Activated CD4-positive, alpha-beta T cell treated with anti-CD3 and anti-CD28 coated beads for 36 hours (primary cell): Measurements from ENCODE around the gene LAMTOR4. TPM values are rescaled to one million over a fixed set of nuclear protein-coding genes. Genes with fewer than 3 reads are reported as not detected.
"Not testable (repeated sequence)": the region's sequence is repeated elsewhere in the genome, so short reads cannot be mapped to it uniquely, and the experiment has no call there.

ENCODE experiments used
- ATAC-seq: fragments of 200-7000 bp; cut with Tn5 transposase; one replicate; pipeline ENCODE4 v1.10.0; 2021; ENCODE audit warnings: mild to moderate bottlenecking, moderate library complexity
- CTCF ChIA-PET: fragments of 350-600 bp; sonication (Branson Sonifier 250); formaldehyde crosslinking; loops from one replicate; lab custom pipeline; 2021; ENCODE audit warnings: antibody characterized with exemption; lab: Charles Lee
- POLR2A ChIA-PET: fragments of 350-600 bp; sonication (Branson Sonifier 250); formaldehyde crosslinking; loops from one replicate; lab custom pipeline; 2021; ENCODE audit warnings: antibody characterized with exemption, inconsistent platforms; lab: Charles Lee
- DNase-seq: peaks from one replicate; pipeline ENCODE4 v3.0.0-alpha.2; 2020
- H3K27ac Mint-ChIP-seq: one replicate; pipeline ENCODE4 v1.8.0; 2021; ENCODE audit warnings: mixed read lengths
- H3K27me3 Mint-ChIP-seq: one replicate; pipeline ENCODE4 v1.8.0; 2021; ENCODE audit warnings: mixed read lengths
- H3K36me3 Mint-ChIP-seq: one replicate; pipeline ENCODE4 v1.8.0; 2021; ENCODE audit warnings: low read depth, mixed read lengths
- H3K4me1 Mint-ChIP-seq: one replicate; pipeline ENCODE4 v1.8.0; 2021; ENCODE audit warnings: mixed read lengths
- H3K4me3 Mint-ChIP-seq: one replicate; pipeline ENCODE4 v1.8.0; 2021; ENCODE audit warnings: mild to moderate bottlenecking, moderate library complexity, mixed read lengths
- H3K9me3 Mint-ChIP-seq: one replicate; pipeline ENCODE4 v1.8.0; 2021; ENCODE audit warnings: low read depth, mixed read lengths
- intact Hi-C, 2 experiments: fragments of 100-400 bp; cut with DNase I in 1 of 2; cut with micrococcal nuclease in 1 of 2; formaldehyde crosslinking; loops; one replicate each; pipeline versions ENCODE4 v1.14.2 to v1.15.1; 2022 to 2024; cut with DNase I, micrococcal nuclease
- total RNA-seq, 2 experiments: library from RNA; stranded (reverse); gene quantifications; one replicate each; pipeline ENCODE4 v1.2.3, GENCODE V29; 2021

The LAMTOR4 gene
- total RNA-seq, 2 experiments from 2014 or later = 69.6 to 120 TPM

DNA sequence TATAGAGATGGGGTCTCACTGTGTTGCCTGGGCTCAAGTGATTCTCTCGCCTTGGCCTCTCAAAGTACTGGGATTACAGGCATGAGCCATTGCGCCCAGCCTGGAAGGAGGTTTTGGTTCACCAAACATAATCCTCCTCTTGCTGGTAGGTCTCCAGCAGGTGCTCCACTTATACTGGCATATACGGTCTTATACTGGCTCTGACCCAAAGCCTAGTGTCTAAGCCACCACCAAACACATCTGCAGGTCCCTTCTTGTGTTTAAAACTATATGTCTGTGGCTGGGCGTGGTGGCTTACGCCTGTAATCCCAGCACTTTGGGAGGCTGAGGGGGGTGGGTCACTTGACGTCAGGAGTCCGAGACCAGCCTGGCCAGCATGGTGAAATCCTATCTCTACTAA lies 16.6 kb upstream of the LAMTOR4 start:
- no peak for ATAC-seq
- H3K9me3 Mint-ChIP-seq = no peaks in the 10 kb centered on the region
- H3K4me1 Mint-ChIP-seq = peaks cover 9% of the 10 kb centered on the region
- H3K36me3 Mint-ChIP-seq = no peaks in the 10 kb centered on the region
- no peaks in the 10 kb centered on the region for H3K27me3 Mint-ChIP-seq
- CTCF ChIA-PET = interaction anchor here (0.6 to 5.0 kb wide), 26 partner anchors 8 to 321 kb away, joined by 3 to 41 read pairs (median 5); partner anchors contain the start of genes CNPY4, GPC2, LAMTOR4 and PVRIG
- no peak for DNase-seq
- POLR2A ChIA-PET = interaction anchor here (1.1 kb wide), 1 partner anchor 12 kb away, joined by 4 read pairs; no protein-coding TSS in a partner anchor
- no peak overlapping the region for H3K27ac Mint-ChIP-seq
- intact Hi-C loops = loop anchor here (1.0 to 5.0 kb wide), 6 partner anchors 89 to 318 kb away; no protein-coding TSS in a partner anchor
- H3K4me3 Mint-ChIP-seq = no peak overlapping the region

DNA sequence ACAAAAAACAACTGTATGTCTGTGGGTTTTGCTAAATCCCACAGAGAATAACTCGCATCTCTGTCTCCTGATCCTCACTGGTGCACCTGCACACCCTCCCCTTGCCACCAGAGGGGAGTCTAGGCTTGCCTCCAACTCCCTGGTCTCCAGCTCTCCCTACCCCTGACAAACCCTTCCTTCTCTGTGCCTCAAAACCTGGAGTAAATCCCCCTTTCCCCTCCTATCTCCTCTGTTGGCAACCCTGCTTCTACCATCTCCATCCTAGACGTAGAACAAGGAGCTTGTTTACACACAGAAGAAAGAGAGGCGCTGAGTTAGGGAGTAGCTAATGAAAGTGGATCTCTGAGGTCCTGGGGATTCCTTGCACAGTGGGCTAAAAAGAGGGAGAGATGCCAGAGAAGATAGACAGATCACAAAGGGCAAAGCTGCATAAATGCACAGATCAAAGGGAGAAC lies 16.0 kb upstream of the LAMTOR4 start:
- ChIA-PET POLR2A (interaction anchor here (0.7 kb wide), 1 partner anchor 19 kb away, joined by 3 read pairs; no protein-coding TSS in a partner anchor), CTCF (interaction anchor here (0.6 to 5.0 kb wide), 32 partner anchors 9 to 321 kb away, joined by 3 to 41 read pairs (median 4); partner anchors contain the start of genes CNPY4, GPC2, LAMTOR4 and MCM7)
- Mint-ChIP-seq H3K4me1 (peaks cover 10% of the 10 kb centered on the region), H3K36me3 (no peaks in the 10 kb centered on the region), H3K9me3 (no peaks in the 10 kb centered on the region), H3K27me3 (no peaks in the 10 kb centered on the region), H3K27ac (no peak overlapping the region), H3K4me3 (no peak overlapping the region)
- DNase-seq = peak; percentile 82
- intact Hi-C loops = loop anchor here (1.0 to 5.0 kb wide), 6 partner anchors 89 to 318 kb away; no protein-coding TSS in a partner anchor
- peak; percentile 81 for ATAC-seq

DNA sequence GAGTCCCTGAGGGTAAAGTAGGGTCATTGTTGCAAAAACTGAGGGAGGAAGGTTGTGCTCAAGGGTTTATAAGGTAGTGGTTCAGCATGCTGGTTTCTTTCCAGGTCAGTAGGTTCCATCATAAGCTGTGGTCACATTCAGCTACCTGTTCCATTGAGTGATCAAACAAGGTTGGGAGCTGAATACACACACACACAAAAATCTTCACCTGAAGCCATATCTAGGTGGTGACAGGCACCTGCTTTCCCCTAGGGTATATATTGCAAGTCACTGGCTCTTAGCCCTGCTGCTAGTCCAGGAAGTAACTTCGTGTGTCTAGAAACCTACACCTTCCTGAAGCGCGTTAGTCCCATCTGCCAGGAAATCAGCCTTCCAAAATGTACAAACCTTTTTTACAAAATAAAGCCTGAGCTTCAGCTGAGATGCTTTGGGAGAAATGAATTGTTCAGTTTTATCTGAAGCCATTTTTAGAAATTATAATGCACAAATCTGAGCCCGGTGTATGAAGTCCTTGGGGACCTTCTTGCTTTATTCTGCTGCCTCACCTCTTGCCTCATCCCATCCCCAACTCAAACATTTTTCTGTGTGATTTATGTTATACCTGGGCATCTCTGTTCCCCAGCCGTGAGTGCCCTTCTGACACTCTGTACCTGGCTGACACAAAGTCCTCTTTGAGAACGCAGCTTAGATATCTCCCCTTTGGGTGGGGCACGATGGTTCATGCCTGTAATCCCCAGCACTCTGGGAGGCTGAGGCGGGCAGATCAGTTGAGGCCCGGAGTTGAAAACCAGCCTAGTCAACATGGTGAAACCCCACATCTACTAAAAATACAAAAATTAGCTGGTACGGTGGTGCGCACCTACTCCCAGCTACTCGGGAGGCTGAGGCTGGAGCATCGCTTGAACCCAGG lies 10.6 kb upstream of the LAMTOR4 start:
- peaks cover 9% of the 10 kb centered on the region for H3K4me1 Mint-ChIP-seq
- no peaks in the 10 kb centered on the region for H3K36me3 Mint-ChIP-seq
- CTCF ChIA-PET = interaction anchor here (0.6 to 1.6 kb wide), 11 partner anchors 9 to 756 kb away, joined by 3 to 6 read pairs (median 4); partner anchors contain the start of gene LAMTOR4
- H3K4me3 Mint-ChIP-seq = no peak overlapping the region
- no peaks in the 10 kb centered on the region for H3K9me3 Mint-ChIP-seq
- peak; percentile 47 for ATAC-seq
- intact Hi-C loops = no loop called here
- POLR2A ChIA-PET = interaction anchor here (0.6 kb wide), 1 partner anchor 12 kb away, joined by 4 read pairs; no protein-coding TSS in a partner anchor
- peak overlapping the region; percentile 21 for H3K27ac Mint-ChIP-seq
- no peaks in the 10 kb centered on the region for H3K27me3 Mint-ChIP-seq
- DNase-seq = no peak

DNA sequence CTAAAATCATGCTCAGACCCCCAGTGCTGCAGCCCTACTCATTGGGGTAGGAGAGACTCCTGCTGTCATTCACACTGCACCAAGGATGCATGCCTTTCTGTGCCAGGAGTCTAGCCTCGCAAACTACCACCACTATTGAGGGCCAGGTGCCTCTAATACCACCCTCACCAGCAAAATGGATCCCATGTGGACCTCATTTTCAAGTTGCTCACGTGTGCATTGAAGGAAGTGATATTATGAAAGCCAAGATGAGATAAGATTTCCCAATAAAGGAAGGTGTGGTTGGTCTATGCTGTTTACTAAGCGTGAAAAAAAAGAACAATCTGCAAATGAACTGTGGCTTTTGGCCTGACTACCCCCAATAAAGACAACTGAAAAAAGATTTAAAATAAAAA lies 7.2 kb upstream of the LAMTOR4 start:
- no peaks in the 10 kb centered on the region for H3K9me3 Mint-ChIP-seq
- H3K4me3 Mint-ChIP-seq = no peak overlapping the region
- ChIA-PET POLR2A (interaction anchor here (0.9 kb wide), 1 partner anchor 69 kb away, joined by 3 read pairs; no protein-coding TSS in a partner anchor), CTCF (interaction anchor here (0.5 to 5.2 kb wide), 3 partner anchors 10 to 107 kb away, joined by 3 to 33 read pairs (median 3); no protein-coding TSS in a partner anchor)
- H3K36me3 Mint-ChIP-seq = no peaks in the 10 kb centered on the region
- H3K27me3 Mint-ChIP-seq = no peaks in the 10 kb centered on the region
- intact Hi-C loops = loop anchor here in 1 of 2 experiments (10.0 kb wide), 1 partner anchor 203 kb away; no protein-coding TSS in a partner anchor
- DNase-seq (no peak), ATAC-seq (no peak)
- no peak overlapping the region for H3K27ac Mint-ChIP-seq
- H3K4me1 Mint-ChIP-seq = peaks cover 9% of the 10 kb centered on the region

DNA sequence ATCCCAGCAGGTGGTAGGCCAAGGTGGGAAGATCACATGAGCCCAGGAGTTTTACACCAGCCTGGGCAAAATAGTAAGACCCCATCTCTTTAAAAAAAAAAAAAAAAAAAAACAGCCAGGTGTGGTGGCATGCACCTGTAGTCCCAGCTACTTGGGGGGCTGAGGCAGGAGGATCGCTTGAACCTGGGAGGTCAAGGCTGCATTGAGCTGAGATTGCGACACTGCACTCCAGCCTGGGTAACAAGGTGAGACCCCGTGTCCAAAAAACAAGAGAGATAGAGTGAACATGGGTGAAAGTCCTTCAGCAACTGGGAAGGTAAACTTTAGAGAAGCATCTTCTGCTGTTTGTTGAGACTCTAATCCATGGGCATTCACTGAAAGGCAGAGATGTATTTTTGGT lies 6.3 kb upstream of the LAMTOR4 start:
- ATAC-seq = no peak
- intact Hi-C loops = loop anchor here in 1 of 2 experiments (10.0 kb wide), 1 partner anchor 202 kb away; no protein-coding TSS in a partner anchor
- Mint-ChIP-seq H3K36me3 (no peaks in the 10 kb centered on the region), H3K27me3 (no peaks in the 10 kb centered on the region), H3K4me1 (peaks cover 9% of the 10 kb centered on the region), H3K27ac (no peak overlapping the region), H3K4me3 (no peak overlapping the region), H3K9me3 (no peaks in the 10 kb centered on the region)
- CTCF ChIA-PET = interaction anchor here (0.6 to 5.2 kb wide), 4 partner anchors 11 to 86 kb away, joined by 3 to 33 read pairs (median 4); partner anchors contain the start of gene MBLAC1
- no peak for DNase-seq
- POLR2A ChIA-PET = no interaction called here

DNA sequence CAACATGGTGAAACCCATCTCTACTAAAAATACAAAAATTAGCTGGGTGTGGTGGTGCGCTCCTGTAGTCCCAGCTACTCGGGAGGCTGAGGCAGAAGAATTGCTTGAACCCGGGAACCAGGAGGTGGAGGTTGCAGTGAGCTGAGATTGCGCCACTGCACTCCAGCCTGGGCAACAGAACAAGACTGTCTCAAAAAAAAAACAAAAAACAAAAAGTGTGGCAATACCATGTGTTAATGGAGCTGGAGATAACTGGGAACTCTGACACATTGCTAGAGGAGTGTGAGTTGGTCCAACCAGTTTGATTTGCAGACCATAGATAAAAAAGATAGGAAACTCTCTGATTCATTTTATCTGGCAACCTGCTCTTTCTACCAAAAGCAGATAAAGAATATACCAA lies 2.4 kb upstream of the LAMTOR4 start:
- Mint-ChIP-seq H3K4me1 (peaks cover 17% of the 10 kb centered on the region), H3K36me3 (peaks cover 13% of the 10 kb centered on the region)
- ChIA-PET POLR2A (interaction anchor here (0.6 to 0.7 kb wide), 2 partner anchors 22 to 25 kb away, joined by 3 read pairs; no protein-coding TSS in a partner anchor), CTCF (interaction anchor here (5.1 kb wide), 1 partner anchor 13 kb away, joined by 41 read pairs; no protein-coding TSS in a partner anchor)
- not testable (repeated sequence) for H3K9me3 Mint-ChIP-seq, DNase-seq, H3K4me3 Mint-ChIP-seq, ATAC-seq, H3K27me3 Mint-ChIP-seq, H3K27ac Mint-ChIP-seq
- intact Hi-C loops = loop anchor here in 1 of 2 experiments (10.0 kb wide), 1 partner anchor 198 kb away; no protein-coding TSS in a partner anchor

DNA sequence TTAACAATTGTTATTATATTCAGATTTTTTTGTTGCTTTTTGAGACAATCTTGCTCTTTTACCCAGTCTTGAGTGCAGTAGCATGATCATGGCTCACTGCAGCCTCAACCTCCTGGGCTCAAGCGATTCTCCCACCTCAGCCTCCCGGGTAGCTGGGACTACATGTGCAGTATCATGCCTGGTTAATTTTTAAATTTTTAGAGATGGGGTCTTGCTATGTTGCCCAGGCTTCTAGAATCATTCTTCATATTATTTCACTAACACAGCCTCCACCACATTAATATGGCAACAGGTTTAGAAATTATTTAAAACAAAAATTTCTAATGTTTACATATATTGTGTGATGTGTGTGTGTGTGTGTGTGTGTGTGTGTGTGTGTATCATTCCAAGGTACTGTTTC lies 1.4 kb upstream of the LAMTOR4 start:
- no peaks in the 10 kb centered on the region for H3K9me3 Mint-ChIP-seq
- no peak for ATAC-seq
- H3K4me3 Mint-ChIP-seq = no peak overlapping the region
- peaks cover 22% of the 10 kb centered on the region for H3K4me1 Mint-ChIP-seq
- H3K36me3 Mint-ChIP-seq = peaks cover 21% of the 10 kb centered on the region
- intact Hi-C loops = loop anchor here in 1 of 2 experiments (10.0 kb wide), 1 partner anchor 198 kb away; no protein-coding TSS in a partner anchor
- no peak for DNase-seq
- H3K27me3 Mint-ChIP-seq = no peaks in the 10 kb centered on the region
- ChIA-PET CTCF (interaction anchor here (1.0 to 5.1 kb wide), 3 partner anchors 14 to 260 kb away, joined by 3 to 41 read pairs (median 9); no protein-coding TSS in a partner anchor), POLR2A (interaction anchor here (0.7 kb wide), 1 partner anchor 19 kb away, joined by 3 read pairs; no protein-coding TSS in a partner anchor)
- no peak overlapping the region for H3K27ac Mint-ChIP-seq

DNA sequence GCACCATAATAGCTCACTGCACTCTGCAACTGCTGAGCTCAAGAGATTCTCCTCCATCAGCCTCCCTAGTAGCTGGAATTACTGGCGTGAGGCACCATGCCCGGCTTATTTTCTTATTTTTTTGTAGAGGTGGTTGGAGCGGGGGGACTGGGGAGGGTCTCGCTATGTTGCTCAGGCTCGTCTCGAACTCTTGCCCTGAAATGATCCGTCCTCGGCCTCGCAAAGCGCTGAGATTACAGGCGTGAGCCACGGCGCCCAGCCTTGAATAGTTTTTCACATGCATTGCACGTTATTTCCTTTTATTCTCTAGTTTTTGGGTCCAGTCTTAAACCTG lies 526 bp upstream of the LAMTOR4 start:
- ChIA-PET POLR2A (interaction anchor here (0.7 to 1.6 kb wide), 10 partner anchors 18 to 650 kb away, joined by 3 to 11 read pairs (median 4); partner anchors contain the start of genes AP4M1, GPC2, MBLAC1 and MEPCE), CTCF (interaction anchor here (0.9 to 5.1 kb wide), 7 partner anchors 10 to 557 kb away, joined by 3 to 41 read pairs (median 3); partner anchors contain the start of gene MBLAC1)
- Mint-ChIP-seq H3K27ac (peak overlapping the region; percentile 97), H3K27me3 (no peaks in the 10 kb centered on the region), H3K9me3 (no peaks in the 10 kb centered on the region), H3K4me3 (peak overlapping the region; percentile 94), H3K4me1 (peaks cover 26% of the 10 kb centered on the region), H3K36me3 (peaks cover 28% of the 10 kb centered on the region)
- ATAC-seq (peak; percentile 6), DNase-seq (no peak)
- intact Hi-C loops = loop anchor here (1.0 to 10.0 kb wide), 13 partner anchors 10 to 438 kb away; partner anchors contain the start of genes GPC2 (in 2 of the 2), STAG3 (in 2 of the 2), TRAPPC14 (in 2 of the 2) and AP4M1 (in 1 of the 2)

DNA sequence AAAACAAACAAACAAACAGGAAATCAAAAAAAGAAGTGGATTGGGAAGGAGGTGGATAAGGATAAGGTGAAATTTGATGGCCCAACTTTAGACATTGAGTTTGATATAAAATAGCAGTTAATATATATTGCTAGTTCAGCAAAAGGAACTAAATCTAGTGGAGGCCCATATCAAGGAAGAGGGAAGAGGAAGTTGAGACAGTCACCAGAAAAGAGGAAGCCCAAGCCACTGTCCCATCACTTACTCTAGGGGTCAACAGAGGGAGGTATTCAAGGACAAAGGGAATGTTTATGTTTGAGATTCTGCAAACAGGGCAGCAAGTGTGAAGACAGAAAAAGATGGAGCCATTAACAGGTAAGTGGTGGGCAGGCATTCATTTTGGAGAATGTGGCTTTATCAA lies 3.7 kb downstream of the LAMTOR4 start:
- no peak for ATAC-seq
- POLR2A ChIA-PET = no interaction called here
- Mint-ChIP-seq H3K4me3 (no peak overlapping the region), H3K27me3 (no peaks in the 10 kb centered on the region), H3K27ac (peak overlapping the region; percentile 32), H3K4me1 (peaks cover 54% of the 10 kb centered on the region), H3K36me3 (peaks cover 41% of the 10 kb centered on the region), H3K9me3 (no peaks in the 10 kb centered on the region)
- CTCF ChIA-PET = interaction anchor here (0.6 to 1.3 kb wide), 3 partner anchors 19 to 331 kb away, joined by 3 read pairs; no protein-coding TSS in a partner anchor
- intact Hi-C loops = no loop called here
- no peak for DNase-seq

DNA sequence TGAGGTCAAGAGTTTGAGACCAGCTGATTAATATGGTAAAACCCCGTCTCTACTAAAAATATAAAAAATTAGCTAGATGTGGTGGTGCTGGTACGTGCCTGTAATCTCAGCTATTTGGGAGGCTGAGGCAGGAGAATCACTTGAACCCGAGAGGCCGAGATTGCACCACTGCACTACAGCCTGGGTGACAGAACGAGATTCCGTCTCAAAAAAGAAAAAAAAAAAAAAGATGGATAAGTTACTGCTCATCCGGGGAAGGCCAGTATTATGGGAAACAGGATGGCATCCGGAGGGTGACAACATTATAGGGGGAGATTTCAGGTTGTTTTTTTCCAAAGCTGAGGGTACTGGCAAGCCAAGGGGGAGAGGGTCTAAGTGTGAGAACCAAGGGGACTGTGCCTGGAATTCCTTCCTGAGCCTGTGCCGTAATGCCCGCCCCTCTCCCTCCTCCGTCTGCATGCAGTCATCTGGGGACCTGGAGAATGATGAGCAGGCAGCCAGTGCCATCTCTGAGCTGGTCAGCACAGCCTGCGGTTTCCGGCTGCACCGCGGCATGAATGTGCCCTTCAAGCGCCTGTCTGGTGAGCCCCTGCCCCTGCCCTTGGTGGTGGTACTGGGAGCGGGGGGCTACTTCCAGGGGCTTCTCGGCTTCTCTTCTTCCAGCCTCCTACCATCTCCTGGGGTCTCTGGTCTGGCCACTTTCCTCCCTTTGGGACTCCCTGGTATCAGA lies 4.4 kb downstream of the LAMTOR4 start:
- ATAC-seq = no peak
- Mint-ChIP-seq H3K27ac (no peak overlapping the region), H3K4me3 (no peak overlapping the region), H3K9me3 (no peaks in the 10 kb centered on the region), H3K27me3 (no peaks in the 10 kb centered on the region), H3K4me1 (peaks cover 55% of the 10 kb centered on the region), H3K36me3 (peaks cover 45% of the 10 kb centered on the region)
- intact Hi-C loops = no loop called here
- DNase-seq = no peak
- CTCF ChIA-PET = interaction anchor here (0.6 kb wide), 1 partner anchor 330 kb away, joined by 3 read pairs; no protein-coding TSS in a partner anchor
- POLR2A ChIA-PET = no interaction called here
